ENCODE results near the gene RSRC1. TPM values are rescaled to one million over a fixed set of nuclear protein-coding genes. Genes with fewer than 3 reads are reported as not detected.
"Not testable (repeated sequence)": the region's sequence is repeated elsewhere in the genome, so short reads cannot be mapped to it uniquely, and the experiment has no call there.

The RSRC1 gene
- total RNA-seq, 4 donors from 2014 or later: 22.5 to 41.4 (median 32.9) TPM

- TF ChIP-seq POLR2A (IDR thresholded peaks at IDR 0.05) (no peak), CTCF (IDR thresholded peaks at IDR 0.05) (no peak)
- Histone ChIP-seq H3K4me1 (no peaks in the 10 kb centered on the region), H3K27ac (no peak overlapping the region), H3K4me3 (no peak overlapping the region), H3K27me3 (no peaks in the 10 kb centered on the region), H3K9me3 (no peaks in the 10 kb centered on the region), H3K36me3 (no peaks in the 10 kb centered on the region)
- intact Hi-C loops (cut with DNase I): no loop called here
- DNase-seq: no peak
These were observed 292.7 kb downstream of the RSRC1 start for GRCh38 chr3:158402590-158402989.

- WGBS, 2 donors: 80 to 85% methylated on average over 1 of the region's 1 CpG
- Histone ChIP-seq H3K9me3 (no peaks in the 10 kb centered on the region), H3K27ac (no peak overlapping the region), H3K36me3 (no peaks in the 10 kb centered on the region), H3K27me3 (no peaks in the 10 kb centered on the region), H3K4me3 (no peak overlapping the region), H3K4me1 (no peaks in the 10 kb centered on the region)
- intact Hi-C loops (cut with DNase I): no loop called here
- no peak for DNase-seq
- TF ChIP-seq POLR2A (IDR thresholded peaks at IDR 0.05) (no peak), CTCF (IDR thresholded peaks at IDR 0.05) (no peak)
These were observed 293.1 kb downstream of the RSRC1 start for GRCh38 chr3:158403013-158403412.

GRCh38 chr3:158404131-158404718, 294.3 kb downstream of the RSRC1 start:
- TF ChIP-seq CTCF (IDR thresholded peaks at IDR 0.05) (no peak), POLR2A (IDR thresholded peaks at IDR 0.05) (no peak)
- no peaks in the 10 kb centered on the region for H3K27me3 ChIP-seq
- DNase-seq: no peak
- intact Hi-C loops (cut with DNase I): no loop called here
- H3K4me1 ChIP-seq: no peaks in the 10 kb centered on the region
- H3K27ac ChIP-seq: no peak overlapping the region
- WGBS, 2 donors: 74 to 77% methylated on average over 1 of the region's 1 CpG
- H3K9me3 ChIP-seq: no peaks in the 10 kb centered on the region
- no peaks in the 10 kb centered on the region for H3K36me3 ChIP-seq
- no peak overlapping the region for H3K4me3 ChIP-seq

DNA sequence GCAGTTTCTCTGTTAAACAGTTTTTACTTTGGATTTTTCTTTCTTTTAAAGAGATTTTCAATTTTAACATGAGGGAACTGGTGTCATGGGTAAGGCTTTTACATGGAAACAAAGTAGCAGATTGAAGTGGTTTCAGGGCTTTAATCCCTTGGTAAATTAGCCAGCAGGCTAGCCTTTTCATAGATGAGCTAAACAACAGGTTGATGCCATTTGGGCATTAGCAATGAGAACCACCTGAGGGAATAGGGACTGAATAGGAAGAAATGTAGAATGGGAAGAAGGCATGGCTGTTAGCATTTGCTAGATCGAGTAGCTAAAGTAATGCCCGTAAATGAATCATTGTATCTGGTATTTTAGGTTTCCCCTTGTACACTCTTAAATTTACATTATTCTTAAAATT, 295.6 kb downstream of the RSRC1 start:
- 89 to 93% methylated on average over 2 of the region's 2 CpGs for WGBS, 2 donors
- intact Hi-C loops (cut with DNase I): no loop called here
- no peak for DNase-seq
- Histone ChIP-seq H3K9me3 (no peaks in the 10 kb centered on the region), H3K27ac (no peak overlapping the region), H3K27me3 (no peaks in the 10 kb centered on the region), H3K36me3 (no peaks in the 10 kb centered on the region), H3K4me3 (no peak overlapping the region), H3K4me1 (no peaks in the 10 kb centered on the region)
- TF ChIP-seq CTCF (IDR thresholded peaks at IDR 0.05): no peak
- no peak for TF ChIP-seq POLR2A (IDR thresholded peaks at IDR 0.05)

GRCh38 chr3:158407844-158408517, 298.1 kb downstream of the RSRC1 start:
- TF ChIP-seq POLR2A (IDR thresholded peaks at IDR 0.05) (no peak), CTCF (IDR thresholded peaks at IDR 0.05) (no peak)
- no peak for DNase-seq
- Histone ChIP-seq H3K27me3 (no peaks in the 10 kb centered on the region), H3K4me1 (no peaks in the 10 kb centered on the region), H3K27ac (no peak overlapping the region), H3K4me3 (no peak overlapping the region), H3K9me3 (peaks cover 0 to 3% (median 0%) of the 10 kb centered on the region in 3 donors), H3K36me3 (no peaks in the 10 kb centered on the region)
- 75 to 84% methylated on average over 4 of the region's 4 CpGs for WGBS, 2 donors
- intact Hi-C loops (cut with DNase I): no loop called here

GRCh38 chr3:158408518-158408897, 298.6 kb downstream of the RSRC1 start:
- intact Hi-C loops (cut with DNase I); H3K4me3 ChIP-seq; H3K27ac ChIP-seq; H3K9me3 ChIP-seq; H3K4me1 ChIP-seq; H3K36me3 ChIP-seq; DNase-seq; H3K27me3 ChIP-seq: not testable (repeated sequence)
- WGBS, 2 donors: 79 to 81% methylated on average over 5 of the region's 5 CpGs

Data from esophagus squamous epithelium (tissue), 5 donors.